GM12891 (cell line): ENCODE results near the gene VWF.

Experiments
- DNase-seq: peaks from one replicate; pipeline ENCODE4 v3.0.0; 2011; ENCODE audit warnings: low spot score; ENCODE audit not compliant: insufficient read length
- FAIRE-seq: peaks from 2 replicates; lab custom pipeline; 2011; peaks lifted over from hg19 to GRCh38; lab: Jason Lieb, UNC
- PAX5 ChIP-seq: IDR thresholded peaks from 2 replicates; pipeline ENCODE4 v1.6.1; 2011; ENCODE audit warnings: low read length, moderate library complexity, mild to moderate bottlenecking; ENCODE audit not compliant: insufficient read depth, severe bottlenecking
- POLR2A ChIP-seq: IDR thresholded peaks from 2 replicates; pipeline ENCODE4 v1.6.1; 2011; ENCODE audit warnings: low read depth, low read length, control low read depth
- POLR2AphosphoS5 ChIP-seq: IDR thresholded peaks from 2 replicates; pipeline ENCODE4 v1.6.1; 2011; ENCODE audit warnings: low read depth, low read length, control low read depth
- POU2F2 ChIP-seq: IDR thresholded peaks from 2 replicates; pipeline ENCODE4 v1.6.1; 2011; ENCODE audit warnings: low read depth, mild to moderate bottlenecking, control low read depth, low read length, moderate library complexity
- SPI1 ChIP-seq: IDR thresholded peaks from 2 replicates; pipeline ENCODE4 v1.6.1; 2011; ENCODE audit warnings: low read depth, low read length, control low read depth
- TAF1 ChIP-seq: IDR thresholded peaks from 2 replicates; pipeline ENCODE4 v1.6.1; 2011; ENCODE audit warnings: low read depth, low read length, control low read depth

The VWF gene

GRCh38 chr12:6080149-6081045, 44.1 kb downstream of the VWF start:
- TF ChIP-seq PAX5 (no peak), TAF1 (no peak), POLR2AphosphoS5 (no peak), POU2F2 (no peak), POLR2A (no peak), SPI1 (no peak)
- no peak for DNase-seq
- FAIRE-seq: no peak

DNA sequence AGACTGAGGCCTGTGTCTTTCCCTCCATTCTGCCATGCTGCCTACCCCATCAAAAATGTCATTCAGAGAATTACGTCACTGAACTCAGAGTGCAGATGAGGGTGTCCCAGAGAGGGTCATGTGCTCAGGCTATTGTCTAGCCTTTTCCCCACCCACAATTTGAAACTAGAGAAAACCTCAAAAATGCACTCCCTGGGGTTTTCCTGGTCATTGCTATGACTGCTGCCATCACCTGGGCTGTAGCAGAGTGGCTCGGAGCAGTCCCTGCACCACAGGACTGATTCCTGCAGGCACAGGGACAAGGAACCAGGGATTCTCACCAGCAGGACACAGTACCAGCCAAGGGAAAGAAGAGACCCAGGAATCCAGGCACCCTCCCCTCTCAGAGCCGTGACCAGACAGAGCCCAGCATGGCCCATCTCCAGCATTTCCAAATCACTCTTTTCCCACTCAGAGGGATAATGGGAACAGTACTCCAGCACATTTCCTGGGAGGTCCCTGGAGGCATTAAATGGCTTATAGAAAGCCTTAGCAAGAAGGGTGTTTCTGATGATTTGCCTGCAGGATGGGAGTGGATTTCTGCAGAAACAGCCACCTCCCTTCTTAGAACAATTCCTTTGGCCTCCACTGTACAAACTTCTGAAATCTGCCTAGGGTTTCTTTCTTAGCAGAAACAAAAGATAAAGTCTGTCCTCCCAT, 45.9 kb downstream of the VWF start:
- DNase-seq (no peak), FAIRE-seq (no peak)
- TF ChIP-seq POLR2AphosphoS5 (no peak), PAX5 (no peak), POLR2A (no peak)

DNA sequence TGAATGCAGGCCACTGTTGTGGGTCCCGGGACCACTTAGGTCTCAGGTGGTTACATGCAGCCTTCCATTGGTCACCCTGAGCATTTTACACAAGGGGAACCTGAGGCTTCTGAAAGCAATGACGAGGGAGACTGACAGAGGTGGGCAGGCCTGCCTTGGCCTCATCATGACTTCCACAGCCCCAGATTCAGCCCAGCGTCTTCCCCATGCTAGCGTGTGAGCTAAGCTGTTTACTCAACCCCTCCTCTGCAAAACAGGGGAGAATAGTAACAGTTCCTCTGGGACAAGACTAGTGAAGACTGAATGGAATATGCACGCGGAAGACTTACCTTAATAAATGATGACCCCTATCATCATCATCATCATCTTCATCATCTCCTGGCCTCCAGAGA, 46.8 kb downstream of the VWF start:
- TF ChIP-seq TAF1 (no peak), POLR2A (no peak), SPI1 (no peak)
- FAIRE-seq (no peak), DNase-seq (no peak)

GRCh38 chr12:6076776-6077691, 47.4 kb downstream of the VWF start:
- FAIRE-seq (no peak), DNase-seq (no peak)
- TF ChIP-seq POU2F2 (no peak), POLR2A (no peak), TAF1 (no peak), PAX5 (no peak), SPI1 (no peak), POLR2AphosphoS5 (no peak)

GRCh38 chr12:6076346-6076745, 48.1 kb downstream of the VWF start:
- FAIRE-seq (no peak), DNase-seq (no peak)
- no peak for TF ChIP-seq POU2F2

DNA sequence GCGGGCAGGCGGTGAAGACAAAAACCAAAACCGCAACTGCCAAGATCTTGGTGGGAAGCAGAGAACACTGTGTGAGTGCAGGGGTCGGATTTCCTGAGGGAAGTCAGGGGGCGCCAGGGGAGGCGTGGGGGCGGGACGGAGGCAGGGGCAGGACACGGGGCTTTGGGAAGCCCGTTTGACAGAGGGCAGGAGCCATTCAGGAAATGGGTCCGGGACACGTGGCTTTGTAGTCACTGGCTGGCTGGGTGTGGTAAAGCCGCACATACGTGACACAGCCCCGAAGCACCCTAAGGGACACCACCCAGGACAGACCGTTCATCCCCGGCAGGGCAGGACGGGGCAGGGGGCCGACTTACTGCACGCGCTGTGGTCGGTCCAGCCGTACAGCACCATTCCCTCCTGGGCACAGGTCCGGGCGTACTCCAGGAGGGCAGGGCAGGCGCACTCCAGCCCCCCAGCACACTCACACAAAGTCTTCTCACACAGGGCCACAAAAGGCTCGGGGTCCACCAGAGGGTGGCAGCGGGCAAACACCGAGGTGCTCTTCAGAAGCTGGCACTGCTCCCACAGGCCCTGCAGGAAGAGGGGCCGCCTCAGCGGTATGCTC, 49.4 kb downstream of the VWF start:
- FAIRE-seq (peak; percentile 81), DNase-seq (peak; percentile 35)
- TF ChIP-seq SPI1 (no peak), PAX5 (no peak), POLR2A (no peak), POLR2AphosphoS5 (no peak), TAF1 (no peak), POU2F2 (no peak)

- no peak for TF ChIP-seq PAX5
- TF ChIP-seq POU2F2: no peak
- TF ChIP-seq POLR2A: no peak
- no peak for TF ChIP-seq POLR2AphosphoS5
- TF ChIP-seq TAF1: no peak
- TF ChIP-seq SPI1: no peak
- FAIRE-seq (no peak), DNase-seq (no peak)
Observed at GRCh38 chr12:6074427-6074826, 50.0 kb downstream of the VWF start.

DNA sequence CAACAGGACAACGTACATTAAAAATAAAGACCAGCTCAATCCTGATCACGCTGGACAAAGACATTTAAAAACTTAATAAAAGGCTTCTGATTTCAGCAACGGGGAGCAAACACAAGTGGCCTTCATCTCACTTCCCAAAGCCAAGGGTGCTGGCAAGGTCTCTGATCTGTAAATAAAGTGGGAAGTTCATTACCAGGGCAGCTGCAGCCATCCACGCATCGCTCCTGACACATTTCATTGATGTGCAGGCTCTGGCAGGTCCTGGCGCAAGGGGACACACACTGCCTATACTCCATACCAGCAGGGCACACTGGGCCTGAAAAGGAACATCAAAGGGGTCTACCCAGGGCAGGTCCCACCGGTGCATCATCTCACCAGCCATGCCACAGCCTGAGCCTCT, 51.0 kb downstream of the VWF start:
- TF ChIP-seq PAX5 (no peak), POLR2AphosphoS5 (no peak), POLR2A (no peak), SPI1 (no peak), TAF1 (no peak), POU2F2 (no peak)
- FAIRE-seq: no peak
- DNase-seq: no peak

- FAIRE-seq (no peak), DNase-seq (no peak)
- no peak for TF ChIP-seq POLR2A
- TF ChIP-seq TAF1: no peak
- TF ChIP-seq POU2F2: no peak
- TF ChIP-seq PAX5: no peak
- TF ChIP-seq SPI1: no peak
- no peak for TF ChIP-seq POLR2AphosphoS5
Observed at GRCh38 chr12:6072302-6072752, 52.1 kb downstream of the VWF start.
